ENCODE data around the gene AIFM3. TPM values are rescaled to one million over a fixed set of nuclear protein-coding genes. Genes with fewer than 3 reads are reported as not detected.
"Not testable (repeated sequence)": the region's sequence is repeated elsewhere in the genome, so short reads cannot be mapped to it uniquely, and the experiment has no call there.

The AIFM3 gene
- 0.38 and 1.5 TPM in 2 replicates for total RNA-seq (2014; rRNA removed; shearing (Covaris generic))

- Histone ChIP-seq H3K36me3 (replicated peaks; ENCODE audit: control insufficient read depth, insufficient read depth, low read length) (no peaks in the 10 kb centered on the region), H3K27me3 (ENCODE audit: control insufficient read depth, insufficient read depth, low read length) (peaks cover 64% of the 10 kb centered on the region), H3K4me3 (ENCODE audit: insufficient read depth, low read depth, low read length) (no peak within 1 kb of the TSS)
- DNase-seq, result peak; percentile 66
These were observed at the start of gene AIFM3 for GRCh38 chr22:20966883-20967696. Gene AIFM3, plus strand, starts transcription at chr22:20967255. Its CDS starts 690 bp downstream, at chr22:20967945.

- H3K36me3 ChIP-seq (replicated peaks; ENCODE audit: control insufficient read depth, insufficient read depth, low read length), result no peaks in the 10 kb centered on the region; the same call in 1 of the 2 replicates
- H3K27me3 ChIP-seq (ENCODE audit: control insufficient read depth, insufficient read depth, low read length), result no peaks in the 10 kb centered on the region
- DNase-seq, result peak; percentile 49
- H3K4me3 ChIP-seq (ENCODE audit: insufficient read depth, low read depth, low read length), result peak overlapping the region; percentile 98
These were observed 48.3 kb upstream of the AIFM3 start for GRCh38 chr22:20918663-20919218.

- H3K27me3 ChIP-seq (ENCODE audit: control insufficient read depth, insufficient read depth, low read length), result no peaks in the 10 kb centered on the region
- DNase-seq, result no peak
These were observed 47.3 kb upstream of the AIFM3 start for GRCh38 chr22:20919718-20920117.

GRCh38 chr22:20920881-20921203 lies 46.2 kb upstream of the AIFM3 start:
- Histone ChIP-seq H3K27me3 (ENCODE audit: control insufficient read depth, insufficient read depth, low read length) (no peaks in the 10 kb centered on the region), H3K36me3 (replicated peaks; ENCODE audit: control insufficient read depth, insufficient read depth, low read length) (no peaks in the 10 kb centered on the region; the same call in 1 of the 2 replicates), H3K4me3 (ENCODE audit: insufficient read depth, low read depth, low read length) (peak overlapping the region; percentile 20; the same call in 1 of the 2 replicates)
- peak; percentile 1 for DNase-seq

More at GRCh38 chr22:20919718-20920117, 47.3 kb upstream of the AIFM3 start:
- no peaks in the 10 kb centered on the region; the same call in 1 of the 2 replicates for H3K36me3 ChIP-seq (replicated peaks; ENCODE audit: control insufficient read depth, insufficient read depth, low read length)
- H3K4me3 ChIP-seq (ENCODE audit: insufficient read depth, low read depth, low read length), result peak overlapping the region; percentile 98

- DNase-seq, result no peak
- Histone ChIP-seq H3K27me3 (ENCODE audit: control insufficient read depth, insufficient read depth, low read length) (no peaks in the 10 kb centered on the region), H3K4me3 (ENCODE audit: insufficient read depth, low read depth, low read length) (no peak overlapping the region), H3K36me3 (replicated peaks; ENCODE audit: control insufficient read depth, insufficient read depth, low read length) (no peaks in the 10 kb centered on the region; the same call in 1 of the 2 replicates)
These were observed 44.8 kb upstream of the AIFM3 start for GRCh38 chr22:20922141-20922751.

GRCh38 chr22:20926243-20926642 lies 40.8 kb upstream of the AIFM3 start:
- no peak overlapping the region for H3K4me3 ChIP-seq (ENCODE audit: insufficient read depth, low read depth, low read length)
- DNase-seq, result no peak
- H3K27me3 ChIP-seq (ENCODE audit: control insufficient read depth, insufficient read depth, low read length), result no peaks in the 10 kb centered on the region
- no peaks in the 10 kb centered on the region for H3K36me3 ChIP-seq (replicated peaks; ENCODE audit: control insufficient read depth, insufficient read depth, low read length)

- Histone ChIP-seq H3K27me3 (ENCODE audit: control insufficient read depth, insufficient read depth, low read length) (no peaks in the 10 kb centered on the region), H3K4me3 (ENCODE audit: insufficient read depth, low read depth, low read length) (no peak overlapping the region), H3K36me3 (replicated peaks; ENCODE audit: control insufficient read depth, insufficient read depth, low read length) (no peaks in the 10 kb centered on the region)
- no peak for DNase-seq
These were observed 39.0 kb upstream of the AIFM3 start for GRCh38 chr22:20927940-20928572.

- Histone ChIP-seq H3K36me3 (replicated peaks; ENCODE audit: control insufficient read depth, insufficient read depth, low read length) (no peaks in the 10 kb centered on the region), H3K27me3 (ENCODE audit: control insufficient read depth, insufficient read depth, low read length) (no peaks in the 10 kb centered on the region), H3K4me3 (ENCODE audit: insufficient read depth, low read depth, low read length) (no peak overlapping the region)
- DNase-seq, result no peak
These were observed 38.5 kb upstream of the AIFM3 start for GRCh38 chr22:20928573-20928967.

GRCh38 chr22:20930004-20930403 lies 37.1 kb upstream of the AIFM3 start:
- Histone ChIP-seq H3K27me3 (ENCODE audit: control insufficient read depth, insufficient read depth, low read length) (no peaks in the 10 kb centered on the region), H3K4me3 (ENCODE audit: insufficient read depth, low read depth, low read length) (no peak overlapping the region), H3K36me3 (replicated peaks; ENCODE audit: control insufficient read depth, insufficient read depth, low read length) (peaks cover 8% of the 10 kb centered on the region)
- no peak for DNase-seq

- H3K27me3 ChIP-seq (ENCODE audit: control insufficient read depth, insufficient read depth, low read length); DNase-seq; H3K36me3 ChIP-seq (replicated peaks; ENCODE audit: control insufficient read depth, insufficient read depth, low read length); H3K4me3 ChIP-seq (ENCODE audit: insufficient read depth, low read depth, low read length): not testable (repeated sequence)
These were observed 36.6 kb upstream of the AIFM3 start for GRCh38 chr22:20930435-20930834.

GRCh38 chr22:20931126-20931654 lies 35.9 kb upstream of the AIFM3 start:
- Histone ChIP-seq H3K4me3 (ENCODE audit: insufficient read depth, low read depth, low read length) (no peak overlapping the region), H3K36me3 (replicated peaks; ENCODE audit: control insufficient read depth, insufficient read depth, low read length) (peaks cover 10% of the 10 kb centered on the region), H3K27me3 (ENCODE audit: control insufficient read depth, insufficient read depth, low read length) (no peaks in the 10 kb centered on the region)
- DNase-seq, result no peak

- no peak for DNase-seq
- Histone ChIP-seq H3K4me3 (ENCODE audit: insufficient read depth, low read depth, low read length) (no peak overlapping the region), H3K36me3 (replicated peaks; ENCODE audit: control insufficient read depth, insufficient read depth, low read length) (peaks cover 10% of the 10 kb centered on the region), H3K27me3 (ENCODE audit: control insufficient read depth, insufficient read depth, low read length) (no peaks in the 10 kb centered on the region)
These were observed 33.1 kb upstream of the AIFM3 start for GRCh38 chr22:20933910-20934309.

GRCh38 chr22:20935049-20935448 lies 32.0 kb upstream of the AIFM3 start:
- not testable (repeated sequence) for H3K4me3 ChIP-seq (ENCODE audit: insufficient read depth, low read depth, low read length); H3K27me3 ChIP-seq (ENCODE audit: control insufficient read depth, insufficient read depth, low read length); DNase-seq
- peaks cover 10% of the 10 kb centered on the region for H3K36me3 ChIP-seq (replicated peaks; ENCODE audit: control insufficient read depth, insufficient read depth, low read length)

- not testable (repeated sequence) for H3K27me3 ChIP-seq (ENCODE audit: control insufficient read depth, insufficient read depth, low read length); H3K4me3 ChIP-seq (ENCODE audit: insufficient read depth, low read depth, low read length); DNase-seq
- H3K36me3 ChIP-seq (replicated peaks; ENCODE audit: control insufficient read depth, insufficient read depth, low read length), result peaks cover 10% of the 10 kb centered on the region
These were observed 31.1 kb upstream of the AIFM3 start for GRCh38 chr22:20935780-20936539.
